GM10847 (cell line): ENCODE data around the gene GPR27.

Experiments used
- POLR2A ChIP-seq: IDR thresholded peaks from 2 replicates; pipeline ENCODE4 v1.6.1; 2011; ENCODE audit not compliant: insufficient read length; ENCODE audit errors: extremely low read depth

Gene GPR27

DNA sequence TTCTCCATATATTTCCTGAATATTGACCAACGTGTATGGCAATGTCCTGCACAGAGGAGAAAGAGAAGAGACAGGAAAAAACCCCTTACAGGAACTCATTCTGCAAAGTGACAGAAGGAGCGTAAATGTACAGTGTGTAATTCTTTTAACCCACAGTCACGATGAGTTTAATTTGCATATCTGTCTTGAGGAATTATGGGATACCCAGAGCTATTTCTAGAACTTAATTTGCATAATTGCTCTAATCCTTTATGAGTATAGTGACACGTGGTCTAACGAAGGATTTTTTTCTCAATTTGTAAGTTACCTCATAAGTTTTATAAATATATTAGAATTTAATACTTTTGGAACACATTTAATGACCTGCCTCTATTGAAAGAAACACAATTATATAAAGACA, 9.8 kb downstream of the GPR27 start:
- no peak for TF ChIP-seq POLR2A

DNA sequence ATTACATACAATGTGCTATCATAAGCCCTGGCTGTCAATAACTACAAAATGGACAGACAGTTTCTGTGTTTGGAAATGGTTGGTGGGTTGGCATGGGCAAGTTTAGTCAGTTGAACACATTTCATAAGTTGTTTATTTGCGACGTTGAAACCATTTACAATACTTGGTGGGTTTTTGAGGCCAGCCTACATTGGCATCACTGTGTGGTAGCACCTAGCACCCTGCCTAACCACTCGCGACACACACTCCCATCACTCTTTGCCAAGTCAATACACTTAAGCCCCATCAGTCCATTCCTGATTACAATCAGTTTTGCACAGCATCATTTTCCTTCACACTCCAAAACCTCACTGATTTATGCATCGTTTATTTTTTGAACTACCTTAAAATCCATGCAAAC, 17.5 kb downstream of the GPR27 start:
- TF ChIP-seq POLR2A = no peak

DNA sequence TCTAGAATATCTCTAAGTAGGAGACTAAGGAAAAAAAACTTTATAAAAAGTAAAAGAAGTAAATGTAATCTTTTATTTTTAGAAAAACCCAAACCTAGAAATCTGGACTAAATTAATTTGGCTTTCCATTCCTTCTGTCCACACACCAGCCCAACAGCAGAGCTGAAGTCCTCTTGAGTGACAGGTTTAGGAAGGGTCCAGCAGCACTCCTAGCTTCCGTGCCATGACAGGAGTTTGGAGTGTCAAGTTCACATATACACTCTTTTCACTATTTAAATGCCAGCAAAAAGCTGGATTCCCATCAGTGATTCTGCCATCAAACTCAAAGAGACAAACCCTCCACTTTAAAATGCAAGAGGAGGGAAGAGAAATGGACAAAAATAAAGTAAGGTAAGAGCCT, 18.2 kb downstream of the GPR27 start:
- TF ChIP-seq POLR2A = no peak

DNA sequence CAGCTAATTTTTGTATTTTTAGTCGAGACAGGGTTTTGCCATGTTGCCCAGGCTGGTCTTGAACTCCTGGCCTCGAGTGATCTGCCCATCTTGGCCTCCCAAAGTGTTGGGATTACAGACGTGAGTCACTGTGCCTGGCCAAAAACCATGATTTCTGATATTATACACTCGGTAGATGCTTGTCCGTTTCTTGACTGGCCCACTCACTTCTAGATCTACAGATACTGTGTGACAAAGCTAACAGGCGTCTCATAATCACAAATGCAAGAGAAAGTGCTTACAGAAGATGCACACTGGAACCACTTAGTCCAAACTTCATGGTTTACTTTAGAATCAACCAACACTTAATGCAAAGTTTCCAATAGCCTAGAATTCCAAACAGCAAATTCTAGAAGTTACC, 22.9 kb downstream of the GPR27 start:
- TF ChIP-seq POLR2A = no peak

DNA sequence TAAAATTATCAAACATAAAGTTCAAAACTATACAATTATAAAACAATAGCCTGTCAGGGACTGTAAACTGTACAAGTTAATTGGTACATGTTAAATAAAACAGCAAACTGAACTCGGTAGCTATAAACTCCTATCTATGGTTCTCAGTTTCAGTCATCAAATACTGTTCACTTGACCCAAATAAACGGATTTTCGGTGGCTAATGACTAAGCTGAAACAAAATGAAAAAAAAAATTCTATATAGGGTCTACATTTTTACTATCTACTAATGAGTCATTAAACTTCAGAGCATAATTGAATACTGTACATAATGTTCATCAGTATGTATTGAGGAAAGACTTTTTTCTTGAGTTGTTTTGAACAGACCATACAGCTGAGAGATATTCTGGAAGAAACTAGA, 24.7 kb downstream of the GPR27 start:
- TF ChIP-seq POLR2A = no peak

DNA sequence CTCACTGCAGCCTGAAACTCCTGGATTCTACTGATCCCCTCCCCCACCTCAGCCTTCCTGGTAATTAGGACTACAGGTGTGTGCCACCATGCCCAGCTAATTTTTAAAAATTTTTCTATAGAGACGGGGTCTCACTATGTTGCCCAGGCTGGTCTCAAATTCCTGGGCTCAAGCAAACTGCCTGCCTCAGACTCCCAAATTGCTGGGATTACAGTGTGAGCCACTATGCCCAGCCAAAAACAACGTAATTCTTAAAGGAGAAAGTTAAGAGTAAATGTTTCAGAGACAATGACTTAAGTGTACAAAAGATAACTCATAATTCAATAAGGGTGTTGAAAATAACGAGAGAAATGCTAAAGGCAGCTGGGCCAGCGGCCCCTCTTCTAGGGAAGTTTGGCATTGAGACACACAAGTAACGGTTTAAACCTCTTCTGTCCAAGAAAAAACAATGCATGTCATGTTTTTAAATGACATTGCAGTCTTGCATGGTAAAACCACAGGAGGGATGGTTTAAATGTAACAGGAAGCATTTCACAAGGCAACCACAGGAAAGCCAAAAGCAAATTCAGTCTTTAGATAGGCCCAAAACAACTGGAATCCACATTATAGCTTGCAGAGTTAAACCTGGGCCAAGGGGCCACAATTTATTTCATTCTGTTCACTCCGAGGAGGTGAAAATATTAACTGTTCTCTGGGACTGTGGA, 26.2 kb downstream of the GPR27 start:
- TF ChIP-seq POLR2A = no peak

DNA sequence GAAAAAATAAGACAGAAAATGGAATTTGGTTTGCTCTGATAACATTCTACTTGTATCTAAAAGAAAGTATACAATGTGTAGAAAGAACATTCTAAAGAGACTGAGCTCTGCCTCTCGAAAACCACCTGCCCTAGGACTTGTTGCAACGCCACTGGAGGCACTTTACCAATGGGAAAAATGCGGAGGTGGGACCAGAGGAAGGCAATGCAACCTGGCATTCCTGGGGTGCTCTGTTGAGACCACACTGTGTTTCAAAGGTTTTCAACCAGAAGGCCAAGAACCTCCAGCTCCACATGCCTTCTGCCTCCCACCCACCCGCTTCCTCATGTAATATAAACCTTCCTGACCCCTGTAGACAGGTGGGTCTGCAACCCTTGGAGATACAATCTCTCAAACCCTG, 26.8 kb downstream of the GPR27 start:
- no peak for TF ChIP-seq POLR2A

DNA sequence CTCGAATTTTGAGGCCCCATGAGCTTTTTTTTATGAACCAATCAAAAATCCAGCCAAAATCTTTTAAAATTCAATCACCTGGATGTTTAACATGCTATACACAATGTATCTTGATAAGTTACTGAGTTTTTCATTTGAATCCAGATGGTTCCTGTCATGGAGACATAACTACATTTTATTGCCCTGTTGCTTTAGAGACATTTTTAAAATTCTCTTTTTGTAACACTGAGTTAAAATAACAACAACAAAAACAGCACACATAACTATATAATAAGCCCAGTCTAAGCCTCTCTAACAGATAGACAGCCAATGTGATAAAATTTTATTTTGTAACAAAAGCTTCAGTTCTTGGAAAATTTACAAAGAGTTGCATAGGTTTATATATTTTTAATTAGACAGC, 29.5 kb downstream of the GPR27 start:
- no peak for TF ChIP-seq POLR2A

DNA sequence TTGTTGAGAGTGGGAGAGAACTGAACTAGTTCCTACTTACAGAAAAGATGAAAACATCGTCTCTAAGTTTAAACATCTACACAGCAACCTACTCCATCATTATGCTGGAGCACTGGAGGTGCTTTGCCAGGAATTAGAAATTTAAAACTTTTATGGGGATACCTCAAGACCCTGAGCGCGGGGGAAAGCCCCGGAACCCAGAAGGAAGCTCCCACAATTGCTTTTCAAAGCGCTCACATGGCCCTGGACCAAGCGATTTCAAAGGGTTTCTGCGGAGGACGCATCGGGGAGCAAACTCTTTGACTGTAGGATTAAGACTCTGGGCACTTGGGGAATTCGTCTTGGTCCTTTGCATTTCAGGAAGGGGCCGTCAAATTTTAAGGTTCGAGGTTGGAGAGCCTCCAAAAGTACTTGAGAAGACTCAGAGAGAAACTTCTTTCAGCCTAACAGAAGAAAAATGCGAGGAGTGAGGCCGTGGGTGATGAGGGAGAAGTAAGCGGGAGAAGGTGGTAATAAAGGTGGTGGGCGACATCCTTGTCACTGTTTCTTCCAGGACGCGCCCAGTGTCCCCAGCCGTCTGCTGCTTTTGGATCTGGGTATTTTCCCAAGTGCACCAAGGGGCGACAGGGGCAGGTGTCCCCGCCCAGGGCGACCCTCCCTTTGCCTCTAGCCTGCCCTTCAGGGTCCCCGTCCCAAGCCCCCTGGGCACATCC, 30.7 kb downstream of the GPR27 start:
- no peak for TF ChIP-seq POLR2A

DNA sequence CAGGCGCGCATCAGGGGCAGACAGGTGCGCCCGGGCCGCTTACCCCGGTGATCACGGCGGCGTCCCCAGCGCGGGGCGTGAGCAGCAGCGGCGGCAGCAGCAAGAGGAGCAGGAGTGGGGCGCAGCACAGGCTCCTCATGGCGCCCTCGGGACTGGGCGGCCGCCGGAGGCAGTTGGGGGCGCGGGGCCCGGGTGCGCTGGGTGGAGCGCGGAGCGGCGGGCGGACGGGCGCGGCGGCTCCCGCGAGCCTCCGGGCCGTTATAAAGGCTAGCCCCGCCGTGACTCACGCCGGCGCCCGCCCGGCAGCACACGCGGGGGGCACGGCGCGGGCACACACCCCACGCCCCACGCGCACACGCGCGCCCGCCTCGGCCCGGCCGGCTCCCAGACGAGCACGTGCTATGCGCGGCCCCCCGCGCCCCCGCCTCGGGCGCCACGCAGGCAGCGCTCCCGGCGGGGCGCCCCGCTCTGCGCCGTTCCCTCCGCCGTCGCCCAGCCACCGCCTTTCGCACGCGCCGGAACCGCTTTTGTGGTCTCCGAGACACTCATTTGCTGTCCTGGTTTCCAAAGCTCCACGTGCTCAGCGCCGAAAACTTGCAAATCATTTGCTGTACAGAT, 31.4 kb downstream of the GPR27 start, which contains the start of gene PROK2:
Gene PROK2 (minus strand): TSS at position 235 of the 618 bp plus-strand sequence. CDS start 96 bp downstream, at position 139.
- TF ChIP-seq POLR2A = no peak

DNA sequence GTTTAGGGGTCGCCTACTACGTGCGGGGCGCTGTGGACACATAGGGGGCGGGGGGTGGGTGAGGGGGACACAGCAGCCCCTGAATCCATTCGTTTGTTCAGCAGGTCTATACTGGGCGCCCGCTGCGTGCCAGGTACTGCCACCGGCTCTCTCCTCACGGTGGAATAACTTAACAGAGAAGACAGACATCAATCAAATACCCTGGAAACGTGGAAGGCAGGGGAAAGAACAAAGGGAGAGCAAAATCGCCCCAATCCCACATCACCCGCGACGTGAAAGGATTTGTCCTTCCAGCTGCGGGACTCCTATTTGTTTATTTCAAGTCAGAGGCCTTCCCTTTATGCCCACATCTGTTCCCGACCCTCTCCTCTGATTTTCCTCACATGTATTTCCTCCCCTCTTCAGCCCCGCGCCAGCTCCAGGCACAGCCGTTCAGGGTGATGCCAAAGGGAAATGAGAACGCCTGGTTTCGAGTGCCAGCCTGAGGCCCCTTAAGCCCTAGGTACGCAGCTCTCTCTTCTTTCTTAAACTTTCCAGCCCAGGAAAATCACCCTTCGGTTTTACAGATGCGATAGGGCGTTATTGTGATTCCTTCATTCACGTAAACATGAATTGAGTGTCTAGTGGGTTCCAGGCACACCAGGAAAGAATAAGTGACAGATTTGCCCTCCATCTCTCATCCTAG, 32.0 kb downstream of the GPR27 start:
- no peak for TF ChIP-seq POLR2A

DNA sequence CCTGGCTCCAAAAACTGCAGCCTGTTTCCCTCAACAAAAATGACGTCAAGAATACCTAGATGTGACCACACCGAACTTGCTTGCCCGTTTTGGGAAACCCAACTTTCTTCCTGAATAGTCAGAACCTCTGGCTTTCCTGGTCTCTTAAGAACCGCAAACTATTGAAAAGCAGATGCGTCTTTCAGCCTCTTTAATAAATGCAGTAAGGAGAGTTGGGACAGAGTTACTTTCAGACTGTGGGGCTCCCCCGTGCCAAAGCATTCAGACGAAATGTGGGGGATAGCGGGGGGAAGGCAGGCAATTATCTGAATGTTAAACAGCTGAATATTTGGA, 32.5 kb downstream of the GPR27 start:
- TF ChIP-seq POLR2A = no peak

DNA sequence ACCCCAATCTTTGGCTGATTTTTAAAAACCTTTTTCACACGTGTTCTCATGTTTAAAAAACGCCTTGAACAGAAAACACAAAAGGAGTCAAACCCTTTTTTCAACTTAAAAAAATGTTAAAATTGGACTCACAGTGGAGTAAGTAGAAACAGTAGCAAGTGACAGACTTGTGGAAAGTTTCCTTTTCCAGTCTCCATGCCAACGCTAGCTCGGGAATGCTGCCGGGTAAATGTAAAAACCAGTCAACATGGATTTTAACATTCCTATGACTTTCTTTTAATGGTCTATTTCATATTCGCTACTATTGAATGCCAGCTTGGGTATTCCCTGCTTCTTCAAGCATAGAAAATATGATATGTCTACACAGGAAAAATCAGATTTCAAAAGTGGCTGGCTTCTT, 32.9 kb downstream of the GPR27 start:
- no peak for TF ChIP-seq POLR2A

DNA sequence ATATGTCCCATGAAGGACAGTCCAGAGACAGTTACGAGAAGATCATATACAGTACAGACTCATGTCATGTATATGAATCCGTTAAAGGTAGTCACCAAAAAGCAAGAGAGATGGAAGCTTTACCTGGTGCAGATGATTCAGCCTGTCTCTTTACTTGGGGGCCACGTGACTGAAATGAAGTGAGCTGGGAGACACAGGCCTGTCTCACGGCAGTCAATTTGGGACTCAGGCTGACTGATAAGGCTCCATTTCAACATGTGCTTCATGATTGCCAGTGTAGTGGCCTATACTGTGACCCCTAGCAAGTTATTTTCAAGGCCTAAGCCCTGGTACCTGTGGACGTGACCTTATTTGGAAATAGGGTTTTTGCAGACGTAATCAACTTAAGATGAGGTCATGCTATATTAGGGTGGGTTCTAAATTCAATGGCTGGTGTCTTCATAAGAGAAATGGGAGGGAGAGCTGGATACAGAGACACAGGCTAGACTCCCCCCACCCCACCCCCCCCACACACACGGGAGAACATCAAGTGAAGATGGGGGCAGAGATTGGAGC, 34.3 kb downstream of the GPR27 start:
- TF ChIP-seq POLR2A = no peak

DNA sequence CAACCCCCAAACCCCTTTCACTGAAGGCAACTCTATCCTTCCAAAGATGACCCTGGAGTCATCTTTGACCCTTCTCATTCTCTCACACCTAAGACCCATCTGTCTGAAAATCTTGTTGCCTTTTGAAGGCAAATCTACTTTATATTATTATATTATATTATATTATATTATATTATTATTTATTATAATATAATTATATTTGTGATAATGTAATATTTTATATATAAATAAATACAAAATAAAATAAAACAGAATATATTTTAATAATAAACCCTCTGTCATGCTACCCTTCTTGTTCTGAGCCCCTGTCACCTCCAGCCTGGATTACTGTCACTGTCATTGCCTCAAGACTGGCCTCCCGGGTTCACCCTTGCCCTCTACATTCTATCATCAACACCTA, 36.3 kb downstream of the GPR27 start:
- TF ChIP-seq POLR2A = no peak

DNA sequence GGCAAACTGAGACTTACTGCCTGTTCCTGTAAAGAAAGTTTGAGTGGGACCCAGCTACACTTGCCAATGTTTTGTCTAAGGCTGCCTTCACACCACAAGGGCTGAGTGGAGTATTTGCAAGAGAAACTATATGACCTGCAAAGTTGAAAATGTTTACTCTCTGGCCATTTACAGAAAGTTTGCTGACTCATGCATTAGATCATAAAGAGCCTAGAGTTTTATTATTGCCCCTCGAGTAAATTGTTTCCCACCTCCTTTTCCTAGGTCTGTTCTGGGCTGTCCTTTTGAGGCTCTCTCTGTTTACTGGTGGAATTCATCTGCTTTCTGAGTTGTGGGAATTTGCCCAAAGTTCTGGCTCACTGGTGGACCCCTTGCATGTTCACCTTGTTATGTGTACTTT, 38.0 kb downstream of the GPR27 start:
- no peak for TF ChIP-seq POLR2A
